ENCODE data around the gene FCHSD2.

- TF ChIP-seq CTCF (IDR thresholded peaks at IDR 0.05; ENCODE audit: control extremely low read depth in 1 of 3, insufficient read depth in 1 of 3, low read depth in 1 of 3, low read length in 3 of 3) = no peak
- no peak for TF ChIP-seq EZH2 (IDR thresholded peaks at IDR 0.05; ENCODE audit: low read depth, low read length, severe bottlenecking)
- no peak for TF ChIP-seq KDM4A (IDR thresholded peaks at IDR 0.05; ENCODE audit: low read depth, low read length, severe bottlenecking)
- no peak for TF ChIP-seq YY1 (IDR thresholded peaks at IDR 0.05; ENCODE audit: low read depth, low read length)
- no peak for TF ChIP-seq TAF1 (IDR thresholded peaks at IDR 0.05; ENCODE audit: low read depth, low read length)
- TF ChIP-seq USF2 (IDR thresholded peaks at IDR 0.05; ENCODE audit: low read length) = no peak
- no peak for TF ChIP-seq POLR2AphosphoS5 (IDR thresholded peaks at IDR 0.05; ENCODE audit: low read depth, low read length)
- no peak for TF ChIP-seq POLR2A (IDR thresholded peaks at IDR 0.05; ENCODE audit: control extremely low read depth in 1 of 2, low read depth in 2 of 2, low read length in 2 of 2)
These were observed 29.5 kb upstream of the FCHSD2 start for GRCh38 chr11:73171436-73172161.
